ENCODE results near the gene LGALSL. TPM values are rescaled to one million over a fixed set of nuclear protein-coding genes. Genes with fewer than 3 reads are reported as not detected.

The LGALSL gene
- polyA plus RNA-seq, 1 experiment, result 4.1 TPM

DNA sequence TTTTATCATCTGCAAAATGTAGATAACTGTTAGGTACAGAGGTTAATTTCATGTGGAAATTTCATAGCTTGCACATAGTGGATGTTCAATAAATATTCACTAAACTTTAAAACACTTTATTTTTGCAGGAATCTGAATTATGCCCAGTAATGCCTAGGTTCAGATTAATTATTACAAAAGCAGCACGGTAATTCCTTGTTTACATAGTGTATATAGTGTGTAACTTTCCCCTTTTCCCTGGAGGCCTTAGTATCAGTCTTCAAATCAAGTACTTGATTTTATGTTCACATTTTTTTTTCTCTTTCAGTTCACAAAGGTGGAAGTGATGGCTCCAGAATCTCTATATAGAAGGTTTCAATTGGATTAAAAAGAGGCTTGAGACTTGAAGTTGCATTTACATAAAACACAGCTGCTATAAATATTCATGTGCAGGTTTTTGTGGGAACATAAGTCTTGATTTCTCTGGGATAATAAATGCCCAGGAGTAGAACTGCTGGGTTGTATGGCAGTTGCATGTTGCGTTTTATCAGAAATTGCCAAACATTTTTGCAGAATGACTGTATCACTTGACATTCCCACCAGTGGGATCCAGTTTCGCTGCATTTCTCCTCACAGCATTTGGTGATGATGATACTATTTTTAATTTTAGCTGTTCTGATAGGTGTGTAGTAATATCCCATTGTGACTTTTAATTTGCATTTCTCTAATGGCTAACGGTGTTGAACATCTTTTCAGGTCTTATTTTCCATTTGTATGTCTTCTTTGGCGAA is 27.6 kb upstream of the LGALSL start:
- H3K27me3 ChIP-seq (ENCODE audit: control insufficient read depth, insufficient read depth, low read length), result peaks cover 2% of the 10 kb centered on the region
- DNase-seq (ENCODE audit: low read depth), result no peak
- H3K4me3 ChIP-seq (ENCODE audit: low read depth, low read length), result no peak overlapping the region
- POLR2A ChIA-PET, result no interaction called here
- CTCF ChIA-PET, result no interaction called here
- no peaks in the 10 kb centered on the region for H3K36me3 ChIP-seq (ENCODE audit: control insufficient read depth, insufficient read depth, low read length)
- TF ChIP-seq, protein P1, sequence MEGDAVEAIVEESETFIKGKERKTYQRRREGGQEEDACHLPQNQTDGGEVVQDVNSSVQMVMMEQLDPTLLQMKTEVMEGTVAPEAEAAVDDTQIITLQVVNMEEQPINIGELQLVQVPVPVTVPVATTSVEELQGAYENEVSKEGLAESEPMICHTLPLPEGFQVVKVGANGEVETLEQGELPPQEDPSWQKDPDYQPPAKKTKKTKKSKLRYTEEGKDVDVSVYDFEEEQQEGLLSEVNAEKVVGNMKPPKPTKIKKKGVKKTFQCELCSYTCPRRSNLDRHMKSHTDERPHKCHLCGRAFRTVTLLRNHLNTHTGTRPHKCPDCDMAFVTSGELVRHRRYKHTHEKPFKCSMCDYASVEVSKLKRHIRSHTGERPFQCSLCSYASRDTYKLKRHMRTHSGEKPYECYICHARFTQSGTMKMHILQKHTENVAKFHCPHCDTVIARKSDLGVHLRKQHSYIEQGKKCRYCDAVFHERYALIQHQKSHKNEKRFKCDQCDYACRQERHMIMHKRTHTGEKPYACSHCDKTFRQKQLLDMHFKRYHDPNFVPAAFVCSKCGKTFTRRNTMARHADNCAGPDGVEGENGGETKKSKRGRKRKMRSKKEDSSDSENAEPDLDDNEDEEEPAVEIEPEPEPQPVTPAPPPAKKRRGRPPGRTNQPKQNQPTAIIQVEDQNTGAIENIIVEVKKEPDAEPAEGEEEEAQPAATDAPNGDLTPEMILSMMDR (IDR thresholded peaks at IDR 0.05; ENCODE audit: insufficient read depth, low read depth, low read length), result no peak

DNA sequence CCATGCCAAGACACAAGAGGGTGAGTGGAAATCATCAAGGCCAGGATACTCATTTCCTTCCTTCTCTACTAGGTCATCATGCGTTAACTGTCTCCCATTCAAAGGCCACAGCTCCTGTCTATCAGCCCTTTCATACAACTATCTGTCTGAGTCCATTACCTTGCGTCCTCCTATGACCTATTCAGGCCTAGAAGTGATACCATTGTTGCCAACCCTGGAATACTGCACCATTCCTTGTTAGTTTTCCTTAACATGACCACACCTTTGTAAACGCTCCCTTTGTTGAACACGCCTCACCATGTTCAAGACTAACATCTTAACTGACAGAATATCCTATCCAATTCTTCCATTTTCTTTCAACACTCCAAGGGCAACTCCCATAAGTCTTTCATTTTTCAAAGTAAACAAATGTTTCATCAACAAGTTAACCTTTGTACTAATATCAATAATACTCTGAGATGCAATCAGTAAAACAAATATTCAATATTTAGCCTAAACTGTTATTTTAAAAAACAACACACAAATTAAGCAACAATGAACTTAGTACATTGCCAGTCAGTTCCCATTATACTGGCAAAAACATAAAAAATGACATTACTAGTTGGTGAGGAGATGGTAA is 19.8 kb upstream of the LGALSL start:
- Histone ChIP-seq H3K27me3 (ENCODE audit: control insufficient read depth, insufficient read depth, low read length) (peaks cover 3% of the 10 kb centered on the region; the same call in 1 of the 2 replicates), H3K4me3 (ENCODE audit: low read depth, low read length) (no peak overlapping the region), H3K36me3 (ENCODE audit: control insufficient read depth, insufficient read depth, low read length) (no peaks in the 10 kb centered on the region)
- POLR2A ChIA-PET, result no interaction called here
- no peak for DNase-seq (ENCODE audit: low read depth)
- CTCF ChIA-PET, result no interaction called here
- TF ChIP-seq, protein P1 (IDR thresholded peaks at IDR 0.05; ENCODE audit: insufficient read depth, low read depth, low read length), result no peak

DNA sequence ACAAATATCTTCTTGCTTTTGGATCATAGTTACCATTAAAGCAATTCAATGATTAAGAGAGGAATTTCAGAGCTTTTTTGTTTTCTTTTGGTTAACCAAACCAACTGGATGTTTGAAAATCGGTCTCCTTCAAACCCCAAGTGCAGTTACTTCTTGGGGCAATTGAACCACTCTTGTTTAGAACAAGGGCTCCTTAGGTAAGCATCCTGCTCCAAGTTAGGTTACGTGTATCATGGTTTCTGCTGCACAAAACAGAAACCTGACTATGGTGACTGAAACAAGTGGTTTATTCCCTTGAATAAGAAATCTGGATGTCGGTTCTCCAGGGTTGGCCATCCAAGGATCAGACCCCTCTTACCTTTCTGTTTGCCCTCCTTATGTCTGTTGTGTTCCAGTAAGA is 16.1 kb upstream of the LGALSL start:
- Histone ChIP-seq H3K27me3 (ENCODE audit: control insufficient read depth, insufficient read depth, low read length) (peaks cover 7% of the 10 kb centered on the region), H3K4me3 (ENCODE audit: low read depth, low read length) (no peak overlapping the region), H3K36me3 (ENCODE audit: control insufficient read depth, insufficient read depth, low read length) (no peaks in the 10 kb centered on the region)
- TF ChIP-seq, protein P1 (IDR thresholded peaks at IDR 0.05; ENCODE audit: insufficient read depth, low read depth, low read length), result no peak
- ChIA-PET CTCF (no interaction called here), POLR2A (no interaction called here)
- no peak for DNase-seq (ENCODE audit: low read depth)

- TF ChIP-seq, protein P1 (IDR thresholded peaks at IDR 0.05; ENCODE audit: insufficient read depth, low read depth, low read length), result no peak
- ChIA-PET POLR2A (no interaction called here), CTCF (no interaction called here)
- peaks cover 11% of the 10 kb centered on the region for H3K27me3 ChIP-seq (ENCODE audit: control insufficient read depth, insufficient read depth, low read length)
- H3K36me3 ChIP-seq (ENCODE audit: control insufficient read depth, insufficient read depth, low read length), result no peaks in the 10 kb centered on the region
- no peak overlapping the region for H3K4me3 ChIP-seq (ENCODE audit: low read depth, low read length)
- no peak for DNase-seq (ENCODE audit: low read depth)
These were observed 14.8 kb upstream of the LGALSL start for GRCh38 chr2:64439194-64439593.

DNA sequence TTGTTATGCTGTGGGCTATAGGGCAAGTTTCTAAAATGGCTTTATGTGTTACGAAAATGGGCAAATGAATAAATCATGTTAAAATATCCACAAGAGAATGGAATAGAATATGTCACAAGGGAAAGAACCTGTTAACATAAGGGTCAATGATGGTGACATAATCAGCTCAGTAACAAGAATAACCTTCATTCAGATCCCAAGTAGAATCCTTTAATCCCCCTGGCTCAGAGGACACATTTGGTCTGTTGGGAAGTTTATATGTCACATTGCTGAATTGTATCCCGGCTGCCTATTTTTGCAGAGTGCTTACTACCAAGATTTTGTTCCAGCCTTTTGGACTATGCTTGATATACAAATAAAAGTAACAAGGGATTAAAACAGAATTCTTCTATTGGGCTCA is 13.1 kb upstream of the LGALSL start:
- peaks cover 13% of the 10 kb centered on the region for H3K27me3 ChIP-seq (ENCODE audit: control insufficient read depth, insufficient read depth, low read length)
- H3K36me3 ChIP-seq (ENCODE audit: control insufficient read depth, insufficient read depth, low read length), result no peaks in the 10 kb centered on the region
- POLR2A ChIA-PET, result no interaction called here
- CTCF ChIA-PET, result interaction anchor here (0.6 kb wide), 1 partner anchor 122 kb away, joined by 3 read pairs; no protein-coding TSS in a partner anchor
- H3K4me3 ChIP-seq (ENCODE audit: low read depth, low read length), result no peak overlapping the region
- TF ChIP-seq, protein P1 (IDR thresholded peaks at IDR 0.05; ENCODE audit: insufficient read depth, low read depth, low read length), result no peak
- no peak for DNase-seq (ENCODE audit: low read depth)
